Measurements from ENCODE around the gene ENO4.

ENO4 gene

DNA sequence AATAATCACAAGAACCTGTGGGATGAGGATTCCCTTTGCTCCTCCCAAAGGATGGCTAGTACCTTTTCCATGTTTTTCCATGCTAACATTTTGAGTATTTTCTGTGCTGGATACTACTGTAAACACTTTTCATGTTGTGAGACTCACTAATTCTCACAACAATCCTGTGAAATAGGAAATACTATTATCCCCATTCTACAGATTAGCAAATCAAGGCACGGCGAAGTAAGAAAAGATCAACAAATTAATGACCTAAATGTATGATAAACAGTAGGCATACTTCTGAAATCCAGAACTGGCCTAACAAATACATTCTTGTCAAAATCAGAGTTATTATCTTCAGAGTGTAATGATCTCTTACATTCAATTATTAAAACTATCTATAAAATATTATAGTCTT is 69.3 kb downstream of the ENO4 start:
- H3K18ac ChIP-seq (ENCODE audit: low read length), result no peak overlapping the region
- WGBS (ENCODE audit: extremely low coverage, insufficient coverage, low lambda C conversion rate), result no CpG with 5 or more reads among the region's 2 CpGs
- no peaks in the 10 kb centered on the region for H3K79me1 ChIP-seq (ENCODE audit: low read length)
- H2BK120ac ChIP-seq (ENCODE audit: low read depth, low read length), result no peak overlapping the region
- H3K36me3 ChIP-seq (ENCODE audit: control insufficient read depth, insufficient read depth, low read length), result no peaks in the 10 kb centered on the region
- no peak overlapping the region for H3K27ac ChIP-seq (ENCODE audit: low read depth, low read length)
- H3K23ac ChIP-seq (ENCODE audit: low read length), result no peak overlapping the region
- no peak overlapping the region for H2BK15ac ChIP-seq (replicated peaks; ENCODE audit: low read depth)
- DNase-seq, result no peak
- H4K8ac ChIP-seq (ENCODE audit: low read depth, low read length), result no peak overlapping the region
- no peak overlapping the region for H2AK5ac ChIP-seq (ENCODE audit: low read length)
- H2BK5ac ChIP-seq (ENCODE audit: low read length), result no peak overlapping the region
- no peaks in the 10 kb centered on the region for H3K79me2 ChIP-seq (ENCODE audit: control insufficient read depth, insufficient read depth, low read length)
- no peak overlapping the region for H3K4me3 ChIP-seq (ENCODE audit: low read length)
- H3K27me3 ChIP-seq (ENCODE audit: insufficient read depth, low read length, poor library complexity), result no peaks in the 10 kb centered on the region
- H4K5ac ChIP-seq (ENCODE audit: low read length), result no peak overlapping the region
- H3K4me2 ChIP-seq (ENCODE audit: low read length), result no peak overlapping the region
- H3K4ac ChIP-seq (ENCODE audit: low read depth, low read length), result no peak overlapping the region
- H3K56ac ChIP-seq (ENCODE audit: low read length), result no peak overlapping the region
- no peak overlapping the region for H3K9ac ChIP-seq (ENCODE audit: low read length)
- H3K4me1 ChIP-seq (ENCODE audit: control insufficient read depth, low read depth, low read length), result no peaks in the 10 kb centered on the region

GRCh38 chr10:116919164-116919563 is 69.9 kb downstream of the ENO4 start:
- Histone ChIP-seq H3K4me2 (ENCODE audit: low read length) (no peak overlapping the region), H2AK5ac (ENCODE audit: low read length) (no peak overlapping the region), H3K27me3 (ENCODE audit: insufficient read depth, low read length, poor library complexity) (no peaks in the 10 kb centered on the region), H3K79me2 (ENCODE audit: control insufficient read depth, insufficient read depth, low read length) (no peaks in the 10 kb centered on the region), H2BK15ac (replicated peaks; ENCODE audit: low read depth) (no peak overlapping the region), H3K9ac (ENCODE audit: low read length) (no peak overlapping the region), H3K18ac (ENCODE audit: low read length) (no peak overlapping the region), H3K56ac (ENCODE audit: low read length) (no peak overlapping the region), H3K4me1 (ENCODE audit: control insufficient read depth, low read depth, low read length) (no peaks in the 10 kb centered on the region), H3K79me1 (ENCODE audit: low read length) (no peaks in the 10 kb centered on the region), H3K23ac (ENCODE audit: low read length) (no peak overlapping the region), H2BK120ac (ENCODE audit: low read depth, low read length) (no peak overlapping the region), H4K8ac (ENCODE audit: low read depth, low read length) (no peak overlapping the region), H3K27ac (ENCODE audit: low read depth, low read length) (no peak overlapping the region), H3K4me3 (ENCODE audit: low read length) (no peak overlapping the region), H3K4ac (ENCODE audit: low read depth, low read length) (no peak overlapping the region), H3K36me3 (ENCODE audit: control insufficient read depth, insufficient read depth, low read length) (no peaks in the 10 kb centered on the region), H4K5ac (ENCODE audit: low read length) (no peak overlapping the region), H2BK5ac (ENCODE audit: low read length) (no peak overlapping the region)
- no CpG with 5 or more reads among the region's 2 CpGs for WGBS (ENCODE audit: extremely low coverage, insufficient coverage, low lambda C conversion rate)
- no peak for DNase-seq

GRCh38 chr10:116919706-116920105 is 70.4 kb downstream of the ENO4 start:
- H3K23ac ChIP-seq (ENCODE audit: low read length), result no peak overlapping the region
- no peak for DNase-seq
- no peak overlapping the region for H2AK5ac ChIP-seq (ENCODE audit: low read length)
- H3K27me3 ChIP-seq (ENCODE audit: insufficient read depth, low read length, poor library complexity), result no peaks in the 10 kb centered on the region
- H2BK120ac ChIP-seq (ENCODE audit: low read depth, low read length), result no peak overlapping the region
- H3K9ac ChIP-seq (ENCODE audit: low read length), result no peak overlapping the region
- no peak overlapping the region for H3K4me3 ChIP-seq (ENCODE audit: low read length)
- no CpG with 5 or more reads among the region's 2 CpGs for WGBS (ENCODE audit: extremely low coverage, insufficient coverage, low lambda C conversion rate)
- H3K79me2 ChIP-seq (ENCODE audit: control insufficient read depth, insufficient read depth, low read length), result no peaks in the 10 kb centered on the region
- no peak overlapping the region for H3K27ac ChIP-seq (ENCODE audit: low read depth, low read length)
- no peak overlapping the region for H2BK5ac ChIP-seq (ENCODE audit: low read length)
- H3K79me1 ChIP-seq (ENCODE audit: low read length), result no peaks in the 10 kb centered on the region
- H2BK15ac ChIP-seq (replicated peaks; ENCODE audit: low read depth), result no peak overlapping the region
- H3K18ac ChIP-seq (ENCODE audit: low read length), result no peak overlapping the region
- H3K4ac ChIP-seq (ENCODE audit: low read depth, low read length), result no peak overlapping the region
- H3K4me2 ChIP-seq (ENCODE audit: low read length), result no peak overlapping the region
- no peak overlapping the region for H4K5ac ChIP-seq (ENCODE audit: low read length)
- no peak overlapping the region for H3K56ac ChIP-seq (ENCODE audit: low read length)
- no peak overlapping the region for H4K8ac ChIP-seq (ENCODE audit: low read depth, low read length)
- no peaks in the 10 kb centered on the region for H3K36me3 ChIP-seq (ENCODE audit: control insufficient read depth, insufficient read depth, low read length)
- no peaks in the 10 kb centered on the region for H3K4me1 ChIP-seq (ENCODE audit: control insufficient read depth, low read depth, low read length)

DNA sequence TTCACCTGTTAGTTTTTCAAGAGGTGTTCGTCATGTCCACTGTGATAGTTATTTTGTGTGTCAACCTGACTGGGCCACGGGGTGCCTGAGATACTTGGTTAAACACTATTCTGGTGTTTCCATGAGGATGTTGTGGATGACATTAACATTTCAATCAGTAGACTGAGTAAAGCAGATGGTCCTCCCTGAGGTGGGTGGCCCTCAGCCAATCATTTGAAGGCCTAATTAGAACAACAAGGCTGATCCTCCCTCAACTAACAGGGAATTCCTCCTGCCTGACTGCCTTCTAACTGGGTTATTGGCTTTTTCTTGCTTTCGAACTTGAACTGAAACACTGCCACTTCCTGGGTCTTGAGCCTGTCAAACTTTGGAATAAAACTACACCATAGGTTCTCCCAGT is 75.8 kb downstream of the ENO4 start:
- Histone ChIP-seq H2AK5ac (ENCODE audit: low read length) (no peak overlapping the region), H4K5ac (ENCODE audit: low read length) (no peak overlapping the region), H3K27ac (ENCODE audit: low read depth, low read length) (no peak overlapping the region), H3K23ac (ENCODE audit: low read length) (no peak overlapping the region), H3K18ac (ENCODE audit: low read length) (no peak overlapping the region), H3K27me3 (ENCODE audit: insufficient read depth, low read length, poor library complexity) (peaks cover 2% of the 10 kb centered on the region), H3K4me2 (ENCODE audit: low read length) (no peak overlapping the region), H3K79me2 (ENCODE audit: control insufficient read depth, insufficient read depth, low read length) (no peaks in the 10 kb centered on the region), H3K9ac (ENCODE audit: low read length) (no peak overlapping the region), H3K4me1 (ENCODE audit: control insufficient read depth, low read depth, low read length) (no peaks in the 10 kb centered on the region), H3K79me1 (ENCODE audit: low read length) (no peaks in the 10 kb centered on the region), H3K4me3 (ENCODE audit: low read length) (no peak overlapping the region), H2BK15ac (replicated peaks; ENCODE audit: low read depth) (no peak overlapping the region), H4K8ac (ENCODE audit: low read depth, low read length) (no peak overlapping the region), H2BK120ac (ENCODE audit: low read depth, low read length) (no peak overlapping the region), H2BK5ac (ENCODE audit: low read length) (no peak overlapping the region), H3K56ac (ENCODE audit: low read length) (no peak overlapping the region), H3K36me3 (ENCODE audit: control insufficient read depth, insufficient read depth, low read length) (no peaks in the 10 kb centered on the region), H3K4ac (ENCODE audit: low read depth, low read length) (no peak overlapping the region)
- DNase-seq, result no peak
- no CpG with 5 or more reads among the region's 3 CpGs for WGBS (ENCODE audit: extremely low coverage, insufficient coverage, low lambda C conversion rate)

DNA sequence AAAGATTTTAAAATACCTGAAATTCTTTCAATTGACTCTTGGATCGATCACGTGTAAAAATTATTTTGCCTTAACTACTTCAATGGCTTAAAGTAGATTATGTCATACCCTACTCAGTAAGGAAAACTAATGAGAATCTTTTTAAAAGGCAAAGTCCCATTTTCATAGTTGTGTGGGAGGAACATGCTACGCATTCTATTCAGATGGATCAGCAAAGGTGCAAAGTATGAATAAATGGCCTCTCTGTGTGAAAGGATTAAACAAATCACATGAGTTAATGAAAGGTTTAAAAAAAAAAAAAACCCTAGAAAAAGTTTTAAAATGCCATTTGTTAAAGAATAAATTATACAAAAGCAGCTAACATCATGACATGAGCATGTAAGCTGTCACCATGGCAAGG is 77.1 kb downstream of the ENO4 start:
- Histone ChIP-seq H2BK120ac (ENCODE audit: low read depth, low read length) (no peak overlapping the region), H4K8ac (ENCODE audit: low read depth, low read length) (no peak overlapping the region)

GRCh38 chr10:116931806-116932205 is 82.5 kb downstream of the ENO4 start:
- H3K27me3 ChIP-seq (ENCODE audit: insufficient read depth, low read length, poor library complexity), result peaks cover 2% of the 10 kb centered on the region
- no peak overlapping the region for H2BK15ac ChIP-seq (replicated peaks; ENCODE audit: low read depth)
- H3K4me1 ChIP-seq (ENCODE audit: control insufficient read depth, low read depth, low read length), result no peaks in the 10 kb centered on the region
- H3K23ac ChIP-seq (ENCODE audit: low read length), result no peak overlapping the region
- H2BK5ac ChIP-seq (ENCODE audit: low read length), result no peak overlapping the region
- no peaks in the 10 kb centered on the region for H3K36me3 ChIP-seq (ENCODE audit: control insufficient read depth, insufficient read depth, low read length)
- H3K4ac ChIP-seq (ENCODE audit: low read depth, low read length), result no peak overlapping the region
- no peak overlapping the region for H4K5ac ChIP-seq (ENCODE audit: low read length)
- H4K8ac ChIP-seq (ENCODE audit: low read depth, low read length), result no peak overlapping the region
- no peak overlapping the region for H3K27ac ChIP-seq (ENCODE audit: low read depth, low read length)
- no peak for DNase-seq
- no peak overlapping the region for H2AK5ac ChIP-seq (ENCODE audit: low read length)
- no peak overlapping the region for H2BK120ac ChIP-seq (ENCODE audit: low read depth, low read length)
- H3K9ac ChIP-seq (ENCODE audit: low read length), result no peak overlapping the region
- no peak overlapping the region for H3K18ac ChIP-seq (ENCODE audit: low read length)
- no peak overlapping the region for H3K56ac ChIP-seq (ENCODE audit: low read length)
- H3K79me1 ChIP-seq (ENCODE audit: low read length), result no peaks in the 10 kb centered on the region
- WGBS (ENCODE audit: extremely low coverage, insufficient coverage, low lambda C conversion rate), result no CpG with 5 or more reads among the region's 6 CpGs
- no peaks in the 10 kb centered on the region for H3K79me2 ChIP-seq (ENCODE audit: control insufficient read depth, insufficient read depth, low read length)
- H3K4me3 ChIP-seq (ENCODE audit: low read length), result no peak overlapping the region
- no peak overlapping the region for H3K4me2 ChIP-seq (ENCODE audit: low read length)

More for the DNA sequence above, 77.1 kb downstream of the ENO4 start:
- no peak overlapping the region for H2AK5ac ChIP-seq (ENCODE audit: low read length)
- H3K56ac ChIP-seq (ENCODE audit: low read length), result no peak overlapping the region
- no peak overlapping the region for H4K5ac ChIP-seq (ENCODE audit: low read length)
- no peak overlapping the region for H3K4me3 ChIP-seq (ENCODE audit: low read length)
- no peak overlapping the region for H3K9ac ChIP-seq (ENCODE audit: low read length)
- H3K27ac ChIP-seq (ENCODE audit: low read depth, low read length), result no peak overlapping the region
- H3K4me1 ChIP-seq (ENCODE audit: control insufficient read depth, low read depth, low read length), result no peaks in the 10 kb centered on the region
- H3K36me3 ChIP-seq (ENCODE audit: control insufficient read depth, insufficient read depth, low read length), result no peaks in the 10 kb centered on the region
- no peak overlapping the region for H3K4ac ChIP-seq (ENCODE audit: low read depth, low read length)
- DNase-seq, result no peak
- H3K79me1 ChIP-seq (ENCODE audit: low read length), result no peaks in the 10 kb centered on the region
- no peak overlapping the region for H2BK15ac ChIP-seq (replicated peaks; ENCODE audit: low read depth)
- H2BK5ac ChIP-seq (ENCODE audit: low read length), result no peak overlapping the region
- WGBS (ENCODE audit: extremely low coverage, insufficient coverage, low lambda C conversion rate), result no CpG with 5 or more reads among the region's 3 CpGs
- H3K23ac ChIP-seq (ENCODE audit: low read length), result no peak overlapping the region
- H3K4me2 ChIP-seq (ENCODE audit: low read length), result no peak overlapping the region
- no peaks in the 10 kb centered on the region for H3K79me2 ChIP-seq (ENCODE audit: control insufficient read depth, insufficient read depth, low read length)
- no peak overlapping the region for H3K18ac ChIP-seq (ENCODE audit: low read length)
- H3K27me3 ChIP-seq (ENCODE audit: insufficient read depth, low read length, poor library complexity), result peaks cover 2% of the 10 kb centered on the region
